UCSD-AML1 (cell line): ENCODE data around the gene AHNAK2.
A peak's percentile ranks its signal among the peaks of the same experiment; 100 is the strongest.

Experiments
- DNase-seq: peaks from one replicate; lab custom pipeline; 2025; ENCODE audit not compliant: unreplicated experiment; lab: John Stamatoyannopoulos, UW

The AHNAK2 gene

DNA sequence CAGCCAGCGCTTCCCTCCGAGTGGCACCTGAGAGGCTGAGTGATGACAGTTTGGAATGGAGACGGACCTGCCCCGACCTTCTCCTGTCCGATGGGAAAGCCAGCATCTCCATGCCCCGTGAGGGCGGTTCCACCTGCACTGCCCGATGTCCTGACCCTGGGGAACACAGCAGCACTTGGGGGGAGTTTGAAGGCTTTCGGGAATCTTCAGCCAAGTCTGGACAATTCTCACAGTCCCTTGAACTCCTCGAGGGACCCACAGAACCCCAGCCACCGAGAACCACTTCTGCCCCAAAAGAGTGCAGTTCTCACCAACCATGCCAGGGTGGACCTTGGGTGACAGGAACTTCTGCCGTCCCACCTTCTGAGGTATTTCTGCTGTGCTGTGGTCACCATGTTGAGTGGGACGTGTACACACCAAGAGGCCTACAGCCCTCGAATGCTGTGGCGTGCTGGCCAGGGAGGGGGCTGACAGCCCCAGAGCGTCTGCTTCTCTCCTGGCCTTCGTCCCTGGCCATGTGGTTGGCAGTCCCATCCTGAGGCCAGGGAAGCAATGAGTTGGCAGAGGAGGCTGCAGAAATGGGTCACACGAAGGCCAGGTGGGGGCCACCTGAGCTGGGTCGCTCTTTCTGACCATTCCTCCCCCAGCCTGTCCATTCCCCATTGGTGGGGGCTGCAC lies 8.5 kb upstream of the AHNAK2 start:
- no peak for DNase-seq

DNA sequence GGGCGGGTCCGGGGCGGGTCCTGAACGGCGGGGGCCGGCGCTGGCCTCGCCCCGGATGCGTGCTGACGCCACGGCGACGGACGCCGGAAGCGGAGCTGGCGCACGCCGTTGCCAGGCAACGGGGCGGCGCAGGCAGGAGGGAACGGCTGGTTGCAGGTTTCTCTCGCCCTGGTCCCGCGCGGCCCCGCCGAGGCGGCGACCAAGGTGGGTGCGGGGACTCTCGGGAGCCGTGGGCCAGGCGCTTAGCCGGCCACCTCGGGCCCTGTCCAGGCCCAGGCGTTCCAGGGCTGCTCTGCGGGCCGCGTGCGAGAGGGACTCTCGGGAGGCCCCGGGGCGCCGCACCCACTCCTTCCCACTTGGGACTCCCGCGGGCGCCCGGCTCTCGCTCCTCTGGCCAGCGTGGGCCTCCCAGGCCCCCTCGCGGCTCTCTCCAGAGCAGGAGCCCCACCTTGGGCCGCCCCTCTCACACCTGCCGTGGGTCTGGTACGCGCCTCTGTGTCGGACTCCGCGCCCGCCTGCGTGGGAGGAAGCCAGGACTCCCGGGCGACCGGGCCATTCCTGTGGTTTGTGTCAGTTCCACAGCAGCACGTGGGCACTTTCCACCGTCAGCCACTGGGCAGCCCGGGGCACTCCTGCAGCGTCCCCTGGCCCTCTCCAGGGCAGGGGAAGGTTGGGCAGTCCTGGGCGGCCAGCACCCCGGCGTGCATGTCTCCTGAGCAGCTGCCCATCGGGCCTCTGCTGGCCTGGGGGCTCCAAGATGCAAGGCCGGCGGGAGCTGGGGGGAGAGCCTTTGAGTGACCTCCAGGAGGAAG lies 7.7 kb upstream of the AHNAK2 start, which contains the start of gene CLBA1:
CLBA1 (plus strand) TSS at position 114 of the 812 bp plus-strand sequence; CDS start at position 758, 644 bp downstream.
- peak; percentile 91 for DNase-seq

- DNase-seq = no peak
Measured at GRCh38 chr14:104984056-104984894, 6.1 kb upstream of the AHNAK2 start.

GRCh38 chr14:104983231-104983721 lies 5.1 kb upstream of the AHNAK2 start:
- no peak for DNase-seq

DNA sequence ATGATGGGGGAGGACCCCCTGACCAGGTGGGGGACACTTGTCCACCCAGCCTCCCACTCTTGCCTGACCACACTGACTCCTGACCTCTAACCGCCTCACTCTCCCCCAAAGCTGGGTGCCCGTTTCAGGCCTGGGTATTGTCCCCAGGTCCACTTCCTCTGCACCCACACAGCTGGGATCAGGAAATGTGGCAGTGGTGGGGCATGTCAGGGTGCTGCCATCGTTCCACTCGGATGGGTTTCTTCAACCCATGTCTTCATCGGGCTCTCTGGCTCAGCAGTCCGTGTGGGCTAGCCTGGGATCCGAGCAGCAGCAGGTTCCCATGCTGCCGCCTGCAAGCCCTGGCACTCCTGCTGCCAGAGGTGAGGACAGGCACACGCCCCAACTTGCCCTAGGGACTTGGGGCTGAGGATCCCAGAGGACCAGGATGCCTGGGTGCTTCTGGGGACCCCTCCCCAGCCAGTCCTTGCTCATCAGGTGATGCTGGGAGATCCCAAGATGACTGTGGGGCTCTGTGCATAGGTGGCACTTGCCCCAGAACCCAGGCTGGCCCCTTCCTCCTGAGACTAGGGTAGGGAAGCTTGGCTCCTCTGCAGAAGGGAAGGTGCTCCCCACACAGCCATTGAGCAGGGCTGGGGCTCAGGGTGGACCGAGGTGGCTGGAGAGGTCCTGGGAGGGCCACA lies 4.5 kb upstream of the AHNAK2 start:
- DNase-seq = no peak

- no peak for DNase-seq
Measured at GRCh38 chr14:104981699-104982541, 3.7 kb upstream of the AHNAK2 start.

- no peak for DNase-seq
Measured at GRCh38 chr14:104980611-104981531, 2.7 kb upstream of the AHNAK2 start.

GRCh38 chr14:104979758-104980610 lies 1.8 kb upstream of the AHNAK2 start:
- DNase-seq = no peak

DNA sequence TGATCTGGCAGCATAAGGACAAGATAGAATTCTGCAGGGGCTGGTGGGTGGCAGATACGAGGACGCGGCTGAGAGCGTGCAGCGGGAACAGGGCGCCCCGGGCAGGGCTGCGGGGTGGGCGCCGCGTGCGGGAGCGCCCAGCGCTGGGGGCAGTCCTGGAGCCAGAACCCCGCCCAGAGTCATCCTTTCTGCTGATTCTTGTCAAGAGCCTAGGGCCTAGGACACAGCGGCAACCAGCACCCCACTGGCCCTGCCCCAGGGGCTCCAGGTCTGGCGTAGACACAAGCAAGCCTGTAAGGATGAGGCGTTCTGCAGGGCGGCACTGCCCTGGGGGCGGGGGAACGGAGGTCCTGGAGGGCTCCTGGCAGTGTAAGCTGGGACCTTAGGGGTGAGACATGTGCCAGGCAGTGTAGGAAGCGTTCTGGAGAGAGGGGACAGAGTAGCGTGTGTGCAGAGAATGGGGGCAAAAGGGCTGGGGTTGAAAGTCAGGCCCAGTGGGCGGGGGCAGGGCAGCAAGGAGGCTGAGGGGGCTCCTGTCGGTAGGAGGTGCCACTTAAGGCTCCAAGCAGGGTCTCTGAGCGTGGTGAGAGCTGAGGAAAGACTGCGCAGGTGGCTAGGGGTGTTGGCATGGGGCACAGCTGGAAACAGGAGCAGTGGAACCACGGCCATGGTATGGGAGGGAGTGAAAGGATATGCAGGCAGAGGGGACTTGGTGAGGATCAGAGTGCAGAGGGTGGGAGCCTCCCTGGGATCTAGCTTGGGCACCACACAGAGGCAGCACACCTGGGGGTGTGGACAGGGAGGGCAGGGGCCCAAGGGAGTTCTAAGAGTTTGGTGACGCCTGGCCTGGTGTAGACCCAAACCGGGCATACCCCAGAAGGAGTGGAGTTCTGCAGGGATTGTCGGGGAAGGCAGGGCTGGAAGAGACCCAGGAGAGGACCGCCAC lies 845 bp upstream of the AHNAK2 start:
- no peak for DNase-seq

DNA sequence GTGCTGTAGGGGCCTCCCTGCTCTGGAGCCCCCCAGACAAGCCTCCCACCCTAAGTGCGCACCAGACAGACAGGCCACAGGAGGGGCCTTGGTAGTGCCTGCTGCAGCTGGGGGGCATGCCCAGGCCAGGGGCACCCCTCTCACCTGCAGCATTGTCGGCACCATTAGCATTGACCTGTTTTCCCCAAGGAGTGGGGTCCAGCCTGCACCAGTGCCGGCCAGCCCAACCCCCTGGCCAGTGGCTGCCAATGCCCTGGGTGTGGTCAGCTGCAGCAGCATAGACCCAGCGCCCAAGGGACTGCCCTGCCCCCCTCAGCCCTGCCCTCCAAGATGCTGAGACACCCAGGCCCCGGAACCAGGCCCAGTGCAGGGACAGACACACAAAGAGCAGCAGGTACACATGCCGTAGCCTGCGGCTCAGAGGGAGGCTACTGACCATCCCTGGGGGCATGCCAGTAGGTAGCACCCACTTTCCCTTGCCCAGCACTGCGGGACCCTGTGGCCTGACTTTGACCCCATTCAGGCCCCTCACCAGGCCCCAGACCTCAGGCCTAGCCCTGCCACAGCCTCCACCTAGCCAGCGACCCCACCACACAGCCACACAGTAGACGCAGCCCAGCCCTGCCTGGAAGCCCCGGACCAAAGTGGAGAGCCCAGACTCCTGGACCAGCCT lies 1.0 kb downstream of the AHNAK2 start:
- no peak for DNase-seq

- DNase-seq = peak; percentile 85
Measured at GRCh38 chr14:104976198-104977007, 1.8 kb downstream of the AHNAK2 start.

GRCh38 chr14:104975481-104976197 lies 2.5 kb downstream of the AHNAK2 start:
- DNase-seq = peak; percentile 53

- no peak for DNase-seq
Measured at GRCh38 chr14:104974665-104975390, 3.3 kb downstream of the AHNAK2 start.

DNA sequence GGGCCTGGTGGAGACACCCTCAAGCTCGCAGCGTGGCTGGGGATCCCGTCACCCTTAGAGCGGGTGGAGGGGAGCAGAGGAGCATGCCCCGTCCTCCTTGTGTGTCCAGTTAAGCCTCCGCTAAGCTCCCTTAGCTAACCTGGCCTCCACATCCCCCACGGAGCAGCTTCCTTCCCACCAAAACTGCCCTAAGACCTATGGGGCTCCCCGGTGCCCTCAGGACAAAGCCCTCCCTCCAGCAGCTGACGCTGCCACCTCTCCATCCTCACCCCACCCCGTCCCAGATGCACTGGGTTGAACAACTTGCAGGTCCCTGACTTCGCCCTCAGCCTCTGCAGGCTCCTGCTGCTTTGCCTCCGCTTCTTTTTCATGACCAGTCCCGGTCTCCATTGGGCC lies 4.0 kb downstream of the AHNAK2 start:
- no peak for DNase-seq
